ENCODE results near the gene SLC35E3.
"Not testable (repeated sequence)": the region's sequence is repeated elsewhere in the genome, so short reads cannot be mapped to it uniquely, and the experiment has no call there.

Gene SLC35E3

DNA sequence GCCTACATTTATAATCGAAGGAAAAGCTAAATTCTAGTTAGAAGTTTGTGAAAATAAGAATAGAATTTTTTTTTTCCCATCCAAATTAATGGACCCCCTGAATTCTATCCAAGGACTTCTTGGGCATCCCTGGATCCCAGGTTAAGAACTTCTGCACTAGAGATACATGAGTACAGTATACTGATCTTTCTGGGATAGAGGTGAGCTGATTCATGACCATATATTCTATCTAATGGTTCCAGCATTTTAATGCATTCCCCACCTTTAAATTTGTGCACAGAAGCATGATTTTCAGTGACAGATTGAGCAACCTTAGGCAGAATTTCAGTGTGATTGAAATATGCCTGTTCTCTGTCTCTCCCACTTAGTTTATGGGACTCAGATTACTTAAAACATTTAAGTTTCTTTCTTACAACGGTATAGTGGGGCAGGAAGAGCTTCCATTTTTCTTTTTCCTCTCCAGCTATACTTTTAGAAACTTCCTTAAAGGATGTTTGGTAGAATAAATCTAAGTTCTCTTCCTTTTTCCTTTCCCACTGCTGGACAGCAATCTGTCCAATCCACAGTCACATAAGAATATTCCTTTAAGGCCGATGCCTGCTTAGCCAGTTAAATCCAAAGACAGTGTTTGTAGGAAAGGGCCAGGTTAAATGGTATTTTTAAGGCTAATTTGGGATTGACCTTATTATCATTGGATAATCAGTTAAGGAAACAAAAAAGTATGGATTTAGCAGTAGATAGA, 68.7 kb downstream of the SLC35E3 start:
- Histone ChIP-seq H3K36me3 (peaks cover 94% of the 10 kb centered on the region), H3K27ac (no peak overlapping the region), H3K9me3 (ENCODE audit: severe bottlenecking) (no peaks in the 10 kb centered on the region), H3K27me3 (ENCODE audit: insufficient read depth, low read depth, severe bottlenecking) (no peaks in the 10 kb centered on the region), H3K4me3 (ENCODE audit: low read depth, low read length) (no peak overlapping the region)
- no peak for DNase-seq
- TF ChIP-seq, protein P1, sequence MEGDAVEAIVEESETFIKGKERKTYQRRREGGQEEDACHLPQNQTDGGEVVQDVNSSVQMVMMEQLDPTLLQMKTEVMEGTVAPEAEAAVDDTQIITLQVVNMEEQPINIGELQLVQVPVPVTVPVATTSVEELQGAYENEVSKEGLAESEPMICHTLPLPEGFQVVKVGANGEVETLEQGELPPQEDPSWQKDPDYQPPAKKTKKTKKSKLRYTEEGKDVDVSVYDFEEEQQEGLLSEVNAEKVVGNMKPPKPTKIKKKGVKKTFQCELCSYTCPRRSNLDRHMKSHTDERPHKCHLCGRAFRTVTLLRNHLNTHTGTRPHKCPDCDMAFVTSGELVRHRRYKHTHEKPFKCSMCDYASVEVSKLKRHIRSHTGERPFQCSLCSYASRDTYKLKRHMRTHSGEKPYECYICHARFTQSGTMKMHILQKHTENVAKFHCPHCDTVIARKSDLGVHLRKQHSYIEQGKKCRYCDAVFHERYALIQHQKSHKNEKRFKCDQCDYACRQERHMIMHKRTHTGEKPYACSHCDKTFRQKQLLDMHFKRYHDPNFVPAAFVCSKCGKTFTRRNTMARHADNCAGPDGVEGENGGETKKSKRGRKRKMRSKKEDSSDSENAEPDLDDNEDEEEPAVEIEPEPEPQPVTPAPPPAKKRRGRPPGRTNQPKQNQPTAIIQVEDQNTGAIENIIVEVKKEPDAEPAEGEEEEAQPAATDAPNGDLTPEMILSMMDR (IDR thresholded peaks at IDR 0.05; ENCODE audit: low read depth, low read length): no peak

DNA sequence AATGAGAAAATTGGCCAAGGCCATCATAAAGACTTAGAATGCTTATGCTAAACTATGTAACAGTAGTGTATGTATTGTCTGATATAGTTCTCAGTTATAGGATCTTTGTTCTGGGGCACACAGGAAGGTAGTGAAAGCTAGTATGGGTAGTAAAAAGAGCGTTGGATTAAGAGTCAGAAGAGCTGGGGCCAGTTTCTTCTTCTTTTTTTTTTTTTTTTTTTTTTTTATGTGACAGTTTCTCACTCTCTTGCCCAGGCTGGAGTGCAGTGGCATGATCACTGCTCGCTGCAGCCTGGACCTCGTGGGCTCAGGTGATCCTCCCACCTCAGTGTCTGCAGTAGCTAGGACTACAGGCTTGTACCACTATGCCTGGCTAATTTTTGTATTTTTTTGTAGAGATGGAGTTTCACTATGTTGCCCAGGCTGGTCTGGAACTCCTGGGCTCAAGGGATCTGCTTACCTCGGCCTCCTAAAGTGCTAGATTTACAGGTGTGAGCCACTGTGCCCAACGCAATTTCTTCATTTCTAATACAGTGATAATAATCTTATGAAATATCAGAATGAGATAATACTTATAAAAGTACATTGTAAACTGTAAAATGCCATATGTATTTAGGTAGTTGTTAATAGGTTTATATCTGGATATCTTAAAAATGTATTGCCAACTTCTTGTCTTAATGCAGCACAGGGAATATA, 69.4 kb downstream of the SLC35E3 start:
- TF ChIP-seq, protein P1 (IDR thresholded peaks at IDR 0.05; ENCODE audit: low read depth, low read length): no peak
- Histone ChIP-seq H3K27ac (no peak overlapping the region), H3K4me3 (ENCODE audit: low read depth, low read length) (no peak overlapping the region)

DNA sequence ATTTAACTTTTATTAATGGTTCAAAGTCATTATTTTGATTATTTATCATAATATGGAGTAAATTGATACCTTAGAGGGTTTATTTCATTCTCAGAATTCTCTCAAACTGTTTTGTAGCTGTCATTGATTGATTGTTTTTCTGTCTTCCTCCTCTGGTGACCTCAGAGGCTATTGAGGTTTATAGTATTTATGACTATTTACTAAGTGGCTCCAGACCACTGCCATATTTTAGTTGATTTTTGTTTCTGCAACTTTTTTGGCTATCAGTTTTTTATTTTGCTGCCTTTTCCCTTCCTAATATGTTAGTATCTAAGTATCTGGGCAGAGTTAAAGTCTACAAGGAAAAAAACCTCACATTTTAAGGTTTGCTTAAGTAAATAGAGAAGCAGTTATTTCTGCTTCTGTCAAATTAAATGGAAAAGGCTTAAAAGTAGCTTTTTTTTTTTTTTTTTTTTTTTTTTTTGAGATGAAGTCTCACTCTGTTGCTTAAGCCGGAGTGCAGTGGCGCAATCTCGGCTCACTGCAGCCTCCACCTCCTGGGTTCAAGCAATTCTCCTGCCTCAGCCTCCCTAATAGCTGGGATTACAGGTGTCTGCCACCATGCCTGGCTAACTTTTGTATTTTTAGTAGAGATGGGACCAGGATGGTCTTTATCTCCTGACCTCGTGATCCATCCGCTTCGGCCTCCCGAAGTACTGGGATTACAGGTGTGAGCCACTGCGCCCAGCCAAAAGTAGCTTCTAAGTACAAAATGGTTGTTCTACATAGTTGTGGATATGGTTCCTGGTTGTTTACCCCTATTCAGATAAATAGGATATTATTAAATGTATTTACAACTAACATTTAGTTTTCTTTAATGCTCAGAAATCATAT, 70.2 kb downstream of the SLC35E3 start:
- Histone ChIP-seq H3K36me3 (peaks cover 94% of the 10 kb centered on the region), H3K9me3 (ENCODE audit: severe bottlenecking) (no peaks in the 10 kb centered on the region), H3K27ac (no peak overlapping the region), H3K4me3 (ENCODE audit: low read depth, low read length) (no peak overlapping the region), H3K27me3 (ENCODE audit: insufficient read depth, low read depth, severe bottlenecking) (no peaks in the 10 kb centered on the region)
- TF ChIP-seq, protein P1 (IDR thresholded peaks at IDR 0.05; ENCODE audit: low read depth, low read length): no peak
- DNase-seq: no peak

More for the DNA sequence above, 69.4 kb downstream of the SLC35E3 start:
- no peak for DNase-seq
- Histone ChIP-seq H3K9me3 (ENCODE audit: severe bottlenecking) (no peaks in the 10 kb centered on the region), H3K36me3 (peaks cover 94% of the 10 kb centered on the region), H3K27me3 (ENCODE audit: insufficient read depth, low read depth, severe bottlenecking) (no peaks in the 10 kb centered on the region)

DNA sequence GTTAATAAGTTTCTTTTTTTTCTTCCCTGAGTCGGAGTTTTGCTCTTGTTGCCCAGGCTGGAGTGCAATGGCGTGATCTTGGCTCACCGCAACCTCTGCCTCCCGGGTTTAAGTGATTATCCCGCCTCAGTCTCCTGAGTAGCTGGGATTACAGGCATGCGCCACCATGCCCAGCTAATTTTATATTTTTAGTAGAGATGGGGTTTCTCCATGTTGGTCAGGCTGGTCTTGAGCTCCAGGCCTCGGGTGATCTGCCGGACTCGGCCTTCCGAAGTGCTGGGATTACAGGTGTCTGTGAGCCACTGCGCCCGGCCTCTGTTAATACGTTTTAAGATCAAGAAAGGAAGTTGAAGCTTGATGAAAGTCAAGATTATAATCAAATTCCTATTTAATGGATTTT, 73.5 kb downstream of the SLC35E3 start:
- not testable (repeated sequence) for H3K27ac ChIP-seq; H3K4me3 ChIP-seq (ENCODE audit: low read depth, low read length); H3K27me3 ChIP-seq (ENCODE audit: insufficient read depth, low read depth, severe bottlenecking); DNase-seq; H3K9me3 ChIP-seq (ENCODE audit: severe bottlenecking)
- peaks cover 94% of the 10 kb centered on the region for H3K36me3 ChIP-seq

DNA sequence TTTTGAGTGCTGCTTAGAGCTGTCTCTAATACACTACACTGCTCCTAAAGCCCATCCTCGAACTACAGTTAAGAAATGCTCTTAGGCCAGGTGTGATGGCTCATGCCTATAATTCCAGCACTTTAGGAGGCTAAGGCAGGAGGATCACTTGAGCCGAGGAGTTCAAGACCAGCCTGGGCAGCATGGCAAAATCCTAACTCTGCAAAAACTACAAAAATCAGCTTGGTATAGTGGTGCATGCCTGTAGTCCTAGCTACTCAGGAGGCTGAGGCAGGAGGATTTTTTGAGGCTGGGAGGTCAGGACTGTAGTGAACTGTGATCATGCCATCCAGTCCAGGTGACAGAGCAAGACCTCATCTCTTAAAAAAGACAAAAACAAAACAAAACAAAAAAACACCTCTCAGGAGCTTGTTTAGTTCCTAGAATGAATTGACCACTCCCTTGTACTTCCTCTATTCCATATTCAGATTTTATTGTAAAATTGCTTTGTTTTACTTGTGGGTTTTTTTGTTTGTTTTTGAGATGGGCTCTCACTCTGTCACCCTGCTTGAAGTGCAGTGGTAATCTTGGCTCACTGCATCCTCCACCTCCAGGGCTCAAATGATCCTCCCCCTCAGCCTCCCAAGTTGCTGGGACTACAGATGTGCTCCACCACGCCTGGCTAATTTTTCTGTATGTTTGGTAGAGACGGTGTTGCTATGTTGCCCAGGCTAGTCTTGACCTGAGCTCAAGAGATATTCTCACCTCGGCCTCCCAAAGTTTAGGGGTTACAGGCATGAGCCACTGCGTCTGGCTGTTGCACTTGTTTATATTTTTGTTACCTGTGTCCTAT, 75.6 kb downstream of the SLC35E3 start:
- H3K36me3 ChIP-seq: peaks cover 95% of the 10 kb centered on the region
- H3K27me3 ChIP-seq (ENCODE audit: insufficient read depth, low read depth, severe bottlenecking): no peaks in the 10 kb centered on the region
- no peaks in the 10 kb centered on the region for H3K9me3 ChIP-seq (ENCODE audit: severe bottlenecking)
- H3K4me3 ChIP-seq (ENCODE audit: low read depth, low read length): no peak overlapping the region
- H3K27ac ChIP-seq: no peak overlapping the region
- no peak for DNase-seq
- TF ChIP-seq, protein P1 (IDR thresholded peaks at IDR 0.05; ENCODE audit: low read depth, low read length): no peak

Data from WERI-Rb-1 (cell line).